Ishikawa (cell line): ENCODE results near the gene TRMT61B.

Source experiments
- CEBPB ChIP-seq: IDR thresholded peaks from 2 replicates; pipeline ENCODE4 v1.6.1; 2012
- CREB1 ChIP-seq: IDR thresholded peaks from 2 replicates; pipeline ENCODE4 v1.6.1; 2012; ENCODE audit warnings: low read depth
- EP300 ChIP-seq: IDR thresholded peaks from 2 replicates; pipeline ENCODE4 v1.6.1; 2012; ENCODE audit warnings: borderline replicate concordance
- RAD21 ChIP-seq: IDR thresholded peaks from 2 replicates; pipeline ENCODE4 v1.6.1; 2012; ENCODE audit warnings: low read depth
- TAF1 ChIP-seq: IDR thresholded peaks from 2 replicates; pipeline ENCODE4 v1.6.1; 2012; ENCODE audit warnings: low read depth, mild to moderate bottlenecking
- TEAD4 ChIP-seq: IDR thresholded peaks from 2 replicates; pipeline ENCODE4 v1.6.1; 2012
- TF ChIP-seq, protein P1 (sequence below): IDR thresholded peaks from 2 replicates; pipeline ENCODE4 v1.6.1; 2012

DNA sequence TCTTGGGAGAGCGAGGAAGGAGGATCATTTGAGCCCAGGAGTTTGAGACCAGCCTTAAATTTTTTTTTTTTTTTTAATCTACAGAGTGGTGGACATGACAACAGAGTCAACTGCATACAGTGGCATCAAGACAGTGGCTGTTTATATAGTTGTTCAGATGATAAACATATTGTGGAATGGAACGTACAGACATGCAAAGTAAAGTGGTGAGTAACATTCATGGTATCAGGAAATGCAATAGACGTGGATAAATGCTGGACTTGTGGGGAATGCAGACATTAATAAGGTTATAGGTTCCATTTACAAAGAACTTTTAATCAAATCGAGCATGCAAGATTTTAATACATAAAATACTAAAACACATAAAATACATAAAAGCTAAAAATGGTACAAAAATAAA is 36.3 kb upstream of the TRMT61B start:
- TF ChIP-seq, protein P1, sequence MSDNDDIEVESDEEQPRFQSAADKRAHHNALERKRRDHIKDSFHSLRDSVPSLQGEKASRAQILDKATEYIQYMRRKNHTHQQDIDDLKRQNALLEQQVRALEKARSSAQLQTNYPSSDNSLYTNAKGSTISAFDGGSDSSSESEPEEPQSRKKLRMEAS, result no peak
- TF ChIP-seq TEAD4 (no peak), TAF1 (no peak), RAD21 (no peak), CEBPB (no peak), EP300 (no peak), CREB1 (no peak)
